ENCODE results near the gene MOK. TPM values are rescaled to one million over a fixed set of nuclear protein-coding genes. Genes with fewer than 3 reads are reported as not detected.

The MOK gene
- total RNA-seq, 1 donor from 2014 or later: 6.5 TPM

DNA sequence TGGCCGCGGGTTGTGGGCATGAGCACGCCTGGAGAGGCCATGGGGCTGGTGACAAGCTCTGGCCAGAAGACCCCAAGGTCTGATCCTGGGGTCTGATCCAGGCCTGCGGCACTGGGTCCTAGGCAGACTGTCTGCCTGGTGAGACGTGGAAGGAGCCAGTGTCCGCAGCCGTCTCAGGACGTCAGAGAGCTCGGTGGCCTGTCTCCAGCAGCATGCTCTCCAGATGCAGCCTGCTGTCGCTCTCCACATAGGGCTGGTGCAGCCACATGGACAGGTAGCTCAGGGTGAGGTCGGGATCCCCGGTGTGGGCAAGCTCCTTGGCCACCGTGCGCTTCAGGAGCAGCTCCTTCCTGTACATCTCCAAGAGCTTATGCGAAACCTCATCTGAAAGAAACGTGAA, 43.4 kb upstream of the MOK start:
- Mint-ChIP-seq H3K9me3 (ENCODE audit: unreplicated experiment) (no peaks in the 10 kb centered on the region), H3K4me3 (ENCODE audit: unreplicated experiment) (no peak overlapping the region), H3K27me3 (ENCODE audit: unreplicated experiment) (no peaks in the 10 kb centered on the region), H3K27ac (ENCODE audit: unreplicated experiment) (no peak overlapping the region), H3K36me3 (ENCODE audit: unreplicated experiment) (peaks cover 3% of the 10 kb centered on the region), H3K4me1 (ENCODE audit: low read depth, unreplicated experiment) (no peaks in the 10 kb centered on the region)
- no peak for DNase-seq
- TF ChIP-seq, protein P1, sequence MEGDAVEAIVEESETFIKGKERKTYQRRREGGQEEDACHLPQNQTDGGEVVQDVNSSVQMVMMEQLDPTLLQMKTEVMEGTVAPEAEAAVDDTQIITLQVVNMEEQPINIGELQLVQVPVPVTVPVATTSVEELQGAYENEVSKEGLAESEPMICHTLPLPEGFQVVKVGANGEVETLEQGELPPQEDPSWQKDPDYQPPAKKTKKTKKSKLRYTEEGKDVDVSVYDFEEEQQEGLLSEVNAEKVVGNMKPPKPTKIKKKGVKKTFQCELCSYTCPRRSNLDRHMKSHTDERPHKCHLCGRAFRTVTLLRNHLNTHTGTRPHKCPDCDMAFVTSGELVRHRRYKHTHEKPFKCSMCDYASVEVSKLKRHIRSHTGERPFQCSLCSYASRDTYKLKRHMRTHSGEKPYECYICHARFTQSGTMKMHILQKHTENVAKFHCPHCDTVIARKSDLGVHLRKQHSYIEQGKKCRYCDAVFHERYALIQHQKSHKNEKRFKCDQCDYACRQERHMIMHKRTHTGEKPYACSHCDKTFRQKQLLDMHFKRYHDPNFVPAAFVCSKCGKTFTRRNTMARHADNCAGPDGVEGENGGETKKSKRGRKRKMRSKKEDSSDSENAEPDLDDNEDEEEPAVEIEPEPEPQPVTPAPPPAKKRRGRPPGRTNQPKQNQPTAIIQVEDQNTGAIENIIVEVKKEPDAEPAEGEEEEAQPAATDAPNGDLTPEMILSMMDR (IDR thresholded peaks at IDR 0.05; ENCODE audit: partially characterized antibody, unreplicated experiment): no peak

DNA sequence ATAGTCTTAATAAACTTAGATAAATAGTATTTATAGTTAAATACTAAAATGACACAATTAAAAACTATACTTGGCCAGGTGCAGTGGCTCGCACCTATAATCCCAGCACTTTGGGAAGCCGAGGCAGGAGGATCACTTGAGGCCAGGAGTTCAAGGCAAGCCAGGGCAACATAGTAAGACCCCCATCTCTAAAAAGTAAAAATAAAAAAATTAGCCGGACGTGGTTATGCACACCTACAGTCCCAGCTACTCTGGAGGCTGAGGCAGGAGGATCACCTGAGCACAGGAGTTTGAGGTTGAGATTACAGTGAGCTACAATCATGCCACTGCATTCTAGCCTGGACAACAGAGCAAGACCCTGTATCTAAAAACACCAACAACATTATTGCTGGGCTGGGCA, 41.7 kb upstream of the MOK start:
- Mint-ChIP-seq H3K9me3 (ENCODE audit: unreplicated experiment) (peaks cover 2% of the 10 kb centered on the region), H3K36me3 (ENCODE audit: unreplicated experiment) (peaks cover 7% of the 10 kb centered on the region), H3K4me3 (ENCODE audit: unreplicated experiment) (no peak overlapping the region), H3K4me1 (ENCODE audit: low read depth, unreplicated experiment) (no peaks in the 10 kb centered on the region), H3K27ac (ENCODE audit: unreplicated experiment) (no peak overlapping the region), H3K27me3 (ENCODE audit: unreplicated experiment) (no peaks in the 10 kb centered on the region)
- DNase-seq: no peak
- TF ChIP-seq, protein P1 (IDR thresholded peaks at IDR 0.05; ENCODE audit: partially characterized antibody, unreplicated experiment): no peak

DNA sequence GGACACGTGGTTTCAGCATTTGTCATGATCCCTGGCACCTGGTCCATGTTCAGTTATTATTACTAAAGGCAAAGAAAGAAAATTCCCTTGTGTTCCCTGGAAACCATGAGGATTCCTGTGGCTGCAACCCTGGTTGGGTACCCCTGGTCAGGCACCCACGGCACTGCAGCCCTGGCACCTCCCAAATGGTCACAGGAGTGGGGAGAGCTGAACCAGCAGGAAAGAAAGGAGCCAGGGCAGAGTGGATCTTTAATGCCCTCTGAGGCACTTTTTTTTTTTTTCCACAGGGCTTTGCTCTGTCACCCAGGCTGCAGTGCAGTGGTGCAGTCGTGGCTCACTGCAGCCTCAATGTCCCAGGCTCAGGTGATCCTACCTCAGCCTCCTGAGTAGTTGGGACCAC, 40.3 kb upstream of the MOK start:
- DNase-seq: no peak
- TF ChIP-seq, protein P1 (IDR thresholded peaks at IDR 0.05; ENCODE audit: partially characterized antibody, unreplicated experiment): no peak
- Mint-ChIP-seq H3K27ac (ENCODE audit: unreplicated experiment) (no peak overlapping the region), H3K36me3 (ENCODE audit: unreplicated experiment) (peaks cover 7% of the 10 kb centered on the region), H3K4me1 (ENCODE audit: low read depth, unreplicated experiment) (no peaks in the 10 kb centered on the region), H3K4me3 (ENCODE audit: unreplicated experiment) (no peak overlapping the region), H3K9me3 (ENCODE audit: unreplicated experiment) (peaks cover 2% of the 10 kb centered on the region), H3K27me3 (ENCODE audit: unreplicated experiment) (no peaks in the 10 kb centered on the region)

DNA sequence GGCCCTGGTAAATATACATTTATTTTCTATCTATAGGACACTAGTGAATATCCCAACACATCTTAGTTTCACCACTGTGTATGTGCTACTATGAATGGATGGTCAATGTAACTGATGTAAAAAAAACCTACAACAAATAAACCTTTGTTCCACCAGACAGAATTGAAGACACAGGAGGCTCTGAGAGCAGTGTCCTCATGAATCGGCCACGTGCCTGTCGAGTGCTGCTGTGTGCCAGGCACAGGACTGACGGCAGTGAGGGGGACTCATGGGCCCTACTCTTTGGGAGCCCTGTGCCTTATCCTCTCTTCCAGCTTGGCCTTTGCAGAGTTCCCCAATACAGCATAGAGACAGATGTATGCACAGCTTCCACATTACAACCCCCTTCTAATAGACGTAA, 39.5 kb upstream of the MOK start:
- Mint-ChIP-seq H3K4me1 (ENCODE audit: low read depth, unreplicated experiment) (no peaks in the 10 kb centered on the region), H3K27ac (ENCODE audit: unreplicated experiment) (no peak overlapping the region), H3K4me3 (ENCODE audit: unreplicated experiment) (no peak overlapping the region), H3K9me3 (ENCODE audit: unreplicated experiment) (peaks cover 2% of the 10 kb centered on the region), H3K36me3 (ENCODE audit: unreplicated experiment) (peaks cover 7% of the 10 kb centered on the region), H3K27me3 (ENCODE audit: unreplicated experiment) (no peaks in the 10 kb centered on the region)
- no peak for DNase-seq
- TF ChIP-seq, protein P1 (IDR thresholded peaks at IDR 0.05; ENCODE audit: partially characterized antibody, unreplicated experiment): no peak

DNA sequence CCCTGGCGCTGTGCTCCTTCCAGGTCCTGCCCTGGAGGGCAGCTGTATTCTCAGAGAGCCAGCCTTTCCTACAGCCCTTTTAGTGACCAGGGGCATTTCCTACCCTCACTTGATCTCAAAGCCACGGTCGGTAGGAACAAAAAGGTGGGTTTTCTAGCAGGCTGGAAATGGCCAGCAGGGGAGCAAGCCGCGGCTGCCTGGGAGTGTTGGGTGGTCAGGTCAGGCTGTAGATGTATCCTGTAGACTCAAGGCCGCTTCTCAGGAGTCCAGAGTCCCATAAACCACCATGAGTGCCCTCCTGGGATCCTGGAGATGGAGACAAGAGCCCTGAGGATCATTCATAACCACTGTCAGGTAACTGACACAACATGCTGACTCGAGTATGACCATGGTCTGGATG, 39.1 kb upstream of the MOK start:
- no peaks in the 10 kb centered on the region for H3K4me1 Mint-ChIP-seq (ENCODE audit: low read depth, unreplicated experiment)
- H3K27ac Mint-ChIP-seq (ENCODE audit: unreplicated experiment): no peak overlapping the region
- H3K9me3 Mint-ChIP-seq (ENCODE audit: unreplicated experiment): peaks cover 2% of the 10 kb centered on the region
- DNase-seq: no peak
- TF ChIP-seq, protein P1 (IDR thresholded peaks at IDR 0.05; ENCODE audit: partially characterized antibody, unreplicated experiment): no peak
- H3K4me3 Mint-ChIP-seq (ENCODE audit: unreplicated experiment): no peak overlapping the region
- peaks cover 7% of the 10 kb centered on the region for H3K36me3 Mint-ChIP-seq (ENCODE audit: unreplicated experiment)
- no peaks in the 10 kb centered on the region for H3K27me3 Mint-ChIP-seq (ENCODE audit: unreplicated experiment)

Data from glutamatergic neuron (in vitro differentiated cells).